HUES64 (cell line): ENCODE measurements around the gene MMP1.
"Not testable (repeated sequence)": the region's sequence is repeated elsewhere in the genome, so short reads cannot be mapped to it uniquely, and the experiment has no call there.

Experiments used
- H3K27ac ChIP-seq: 2 replicates; pipeline ENCODE4 v1.7.0; 2013; ENCODE audit warnings: low read depth, low read length, inconsistent platforms
- H3K27me3 ChIP-seq: 2 replicates; pipeline ENCODE4 v1.6.1; 2013; ENCODE audit warnings: mild to moderate bottlenecking, low read length; ENCODE audit not compliant: insufficient read depth
- H3K36me3 ChIP-seq: 2 replicates; pipeline ENCODE4 v1.6.1; 2013; ENCODE audit warnings: mild to moderate bottlenecking, low read length; ENCODE audit not compliant: insufficient read depth
- H3K4me1 ChIP-seq: 2 replicates; pipeline ENCODE4 v1.6.1; 2013; ENCODE audit warnings: mild to moderate bottlenecking, low read length, moderate library complexity; ENCODE audit not compliant: insufficient read depth
- H3K4me3 ChIP-seq: 2 replicates; pipeline ENCODE4 v1.5.1; 2013; ENCODE audit warnings: mild to moderate bottlenecking, low read length, moderate library complexity
- H3K9ac ChIP-seq: 2 replicates; pipeline ENCODE4 v1.6.1; 2013; ENCODE audit warnings: mild to moderate bottlenecking, low read depth, low read length
- H3K9me3 ChIP-seq: 2 replicates; pipeline ENCODE4 v1.6.1; 2013; ENCODE audit warnings: low read depth, low read length; ENCODE audit not compliant: insufficient read depth
- WGBS: fragments of 150-250, 120-280 bp; methylation state at CpG from one replicate; pipeline ENCODE4 v1.1.7; 2013; ENCODE audit warnings: missing lambda C conversion rate; 5-methylcytosine and 5-hydroxymethylcytosine counted together

MMP1 gene

GRCh38 chr11:102757823-102758549 lies 40.0 kb downstream of the MMP1 start:
- Histone ChIP-seq H3K4me1 (peaks cover 11% of the 10 kb centered on the region; the same call in 1 of the 2 replicates), H3K4me3 (no peak overlapping the region), H3K36me3 (no peaks in the 10 kb centered on the region), H3K27me3 (no peaks in the 10 kb centered on the region), H3K27ac (no peak overlapping the region), H3K9me3 (no peaks in the 10 kb centered on the region), H3K9ac (no peak overlapping the region)
- 98% methylated on average over 2 of the region's 2 CpGs for WGBS

GRCh38 chr11:102753267-102753666 lies 44.7 kb downstream of the MMP1 start:
- Histone ChIP-seq H3K36me3 (no peaks in the 10 kb centered on the region), H3K4me1 (peaks cover 14% of the 10 kb centered on the region), H3K9ac (no peak overlapping the region), H3K27me3 (no peaks in the 10 kb centered on the region), H3K9me3 (no peaks in the 10 kb centered on the region), H3K27ac (no peak overlapping the region), H3K4me3 (no peak overlapping the region)
- WGBS: 67% methylated on average over 1 of the region's 1 CpG

GRCh38 chr11:102751673-102752072 lies 46.3 kb downstream of the MMP1 start:
- H3K4me1 ChIP-seq: peaks cover 14% of the 10 kb centered on the region
- peak overlapping the region; percentile 32; the same call in 1 of the 2 replicates for H3K27ac ChIP-seq
- peak overlapping the region; percentile 3; the same call in 1 of the 2 replicates for H3K9ac ChIP-seq

GRCh38 chr11:102749101-102749722 lies 48.7 kb downstream of the MMP1 start:
- Histone ChIP-seq H3K9ac (no peak overlapping the region), H3K9me3 (no peaks in the 10 kb centered on the region), H3K4me3 (no peak overlapping the region), H3K36me3 (no peaks in the 10 kb centered on the region), H3K27ac (no peak overlapping the region), H3K27me3 (no peaks in the 10 kb centered on the region), H3K4me1 (peaks cover 14% of the 10 kb centered on the region)

More at GRCh38 chr11:102751673-102752072, 46.3 kb downstream of the MMP1 start:
- H3K36me3 ChIP-seq: no peaks in the 10 kb centered on the region
- H3K9me3 ChIP-seq: no peaks in the 10 kb centered on the region
- H3K4me3 ChIP-seq: no peak overlapping the region
- H3K27me3 ChIP-seq: no peaks in the 10 kb centered on the region

GRCh38 chr11:102746746-102747578 lies 51.0 kb downstream of the MMP1 start:
- H3K27me3 ChIP-seq, H3K9me3 ChIP-seq, H3K4me1 ChIP-seq, H3K36me3 ChIP-seq, H3K27ac ChIP-seq: not testable (repeated sequence)
- 46% methylated on average over 31 of the region's 32 CpGs for WGBS
- H3K9ac ChIP-seq: peak overlapping the region; percentile 57; the same call in 1 of the 2 replicates
- H3K4me3 ChIP-seq: peak overlapping the region; percentile 52
